H9 (cell line): Measurements from ENCODE around the gene OXCT1. TPM values are rescaled to one million over a fixed set of nuclear protein-coding genes. Genes with fewer than 3 reads are reported as not detected.

Experiments used
- DNase-seq: peaks from one replicate; pipeline ENCODE4 v3.0.0-alpha.2; 2017
- H2AFZ ChIP-seq: one replicate; pipeline ENCODE4 v1.6.1; 2013; ENCODE audit warnings: mild to moderate bottlenecking, low read length, control low read depth, moderate library complexity
- H2AK5ac ChIP-seq: 2 replicates; pipeline ENCODE4 v1.6.1; 2013; ENCODE audit warnings: low read length, control low read depth, mixed read lengths; ENCODE audit not compliant: insufficient read length
- H2BK120ac ChIP-seq: one replicate; pipeline ENCODE4 v1.6.1; 2013; ENCODE audit warnings: low read depth, mild to moderate bottlenecking, low read length, control low read depth, inconsistent platforms; ENCODE audit not compliant: poor library complexity, severe bottlenecking
- H2BK12ac ChIP-seq: 2 replicates; pipeline ENCODE4 v1.6.1; 2013; ENCODE audit warnings: low read length, control low read depth, mixed read lengths, low read depth; ENCODE audit not compliant: insufficient read length
- H2BK15ac ChIP-seq: 2 replicates; pipeline ENCODE4 v1.6.1; 2013; ENCODE audit warnings: low read depth, low read length, control low read depth
- H2BK20ac ChIP-seq: one replicate; pipeline ENCODE4 v1.6.1; 2013; ENCODE audit warnings: low read depth, mild to moderate bottlenecking, low read length, control low read depth, inconsistent platforms; ENCODE audit not compliant: poor library complexity, severe bottlenecking
- H2BK5ac ChIP-seq: 2 replicates; pipeline ENCODE4 v1.6.1; 2013; ENCODE audit warnings: low read length, control low read depth, mixed read lengths; ENCODE audit not compliant: insufficient read length
- H3K14ac ChIP-seq: 2 replicates; pipeline ENCODE4 v1.6.1; 2013; ENCODE audit warnings: low read length, control low read depth; ENCODE audit not compliant: insufficient read depth
- H3K18ac ChIP-seq: 2 replicates; pipeline ENCODE4 v1.6.1; 2013; ENCODE audit warnings: low read depth, mild to moderate bottlenecking, mixed read lengths, low read length, control low read depth; ENCODE audit not compliant: insufficient read length
- H3K23ac ChIP-seq: 2 replicates; pipeline ENCODE4 v1.6.1; 2013; ENCODE audit warnings: low read length, control low read depth, mixed read lengths, low read depth; ENCODE audit not compliant: insufficient read length
- H3K23me2 ChIP-seq: 2 replicates; pipeline ENCODE4 v1.6.1; 2013; ENCODE audit warnings: low read depth, mild to moderate bottlenecking, mixed read lengths, low read length, control low read depth; ENCODE audit not compliant: insufficient read length, poor library complexity, severe bottlenecking
- H3K27ac ChIP-seq: 2 replicates; pipeline ENCODE4 v1.5.1; 2013; ENCODE audit warnings: low read length, control low read depth, mixed read lengths, low read depth; ENCODE audit not compliant: insufficient read length
- H3K27me3 ChIP-seq: 2 replicates; pipeline ENCODE4 v1.6.1; 2013; ENCODE audit warnings: low read length, control low read depth, inconsistent platforms; ENCODE audit not compliant: insufficient read depth
- H3K4ac ChIP-seq: 2 replicates; pipeline ENCODE4 v1.6.1; 2013; ENCODE audit warnings: low read depth, mild to moderate bottlenecking, control low read depth, inconsistent platforms, low read length, moderate library complexity
- H3K4me1 ChIP-seq: 2 replicates; pipeline ENCODE4 v1.6.1; 2013; ENCODE audit warnings: low read length, control low read depth, inconsistent platforms; ENCODE audit not compliant: insufficient read depth
- H3K4me2 ChIP-seq: 2 replicates; pipeline ENCODE4 v1.6.1; 2013; ENCODE audit warnings: low read length, control low read depth, mixed read lengths; ENCODE audit not compliant: insufficient read length, insufficient read depth
- H3K56ac ChIP-seq: 2 replicates; pipeline ENCODE4 v1.6.1; 2013; ENCODE audit warnings: low read depth, mild to moderate bottlenecking, mixed read lengths, low read length, control low read depth; ENCODE audit not compliant: insufficient read length
- H3K79me1 ChIP-seq: 2 replicates; pipeline ENCODE4 v1.6.1; 2013; ENCODE audit warnings: low read depth, mild to moderate bottlenecking, moderate library complexity, low read length, control low read depth, inconsistent platforms; ENCODE audit not compliant: insufficient read depth, poor library complexity, severe bottlenecking
- H3K79me2 ChIP-seq: 2 replicates; pipeline ENCODE4 v1.6.1; 2013; ENCODE audit warnings: low read length, control low read depth, inconsistent platforms; ENCODE audit not compliant: insufficient read depth
- H3K9ac ChIP-seq: 2 replicates; pipeline ENCODE4 v1.6.1; 2013; ENCODE audit warnings: low read length, control low read depth, mixed read lengths; ENCODE audit not compliant: insufficient read length; ENCODE audit errors: extremely low read depth
- H3K9me3 ChIP-seq: one replicate; pipeline ENCODE4 v1.6.1; 2013; ENCODE audit warnings: low read depth, low read length, inconsistent platforms; ENCODE audit not compliant: control insufficient read depth
- H3T11ph ChIP-seq: one replicate; pipeline ENCODE4 v1.6.1; 2013; ENCODE audit warnings: mild to moderate bottlenecking, low read length, control low read depth, inconsistent platforms
- H4K20me1 ChIP-seq: one replicate; pipeline ENCODE4 v1.6.1; 2013; ENCODE audit not compliant: control insufficient read depth, insufficient read length, insufficient read depth
- H4K5ac ChIP-seq: 2 replicates; pipeline ENCODE4 v1.6.1; 2013; ENCODE audit warnings: low read depth, mild to moderate bottlenecking, mixed read lengths, low read length, control low read depth; ENCODE audit not compliant: insufficient read length
- H4K8ac ChIP-seq: replicated peaks from 2 replicates; pipeline ENCODE4 v1.6.1; 2013; ENCODE audit warnings: low read length, control low read depth, mixed read lengths, low read depth; ENCODE audit not compliant: insufficient read length
- H4K91ac ChIP-seq: 2 replicates; pipeline ENCODE4 v1.6.1; 2013; ENCODE audit warnings: low read depth, mild to moderate bottlenecking, moderate library complexity, mixed read lengths, low read length, control low read depth; ENCODE audit not compliant: insufficient read length
- H3K27ac Mint-ChIP-seq, 3 experiments: 2 replicates in 2 of 3; 3 replicates in 1 of 3; pipeline ENCODE4 v1.8.0; 2020 to 2021; ENCODE audit warnings: mixed read lengths in 3 of 3, mild to moderate bottlenecking in 1 of 3, moderate library complexity in 1 of 3
- H3K27me3 Mint-ChIP-seq: 2 replicates; pipeline ENCODE4 v1.8.0; 2021; ENCODE audit warnings: low read depth, mild to moderate bottlenecking, moderate library complexity, mixed read lengths
- H3K36me3 Mint-ChIP-seq, 3 experiments: 2 replicates in 2 of 3; 3 replicates in 1 of 3; pipeline ENCODE4 v1.8.0; 2020 to 2021; ENCODE audit warnings: low read depth in 3 of 3, mixed read lengths in 3 of 3; ENCODE audit not compliant: insufficient read depth in 1 of 3
- H3K4me1 Mint-ChIP-seq, 2 experiments: 2 replicates each; pipeline ENCODE4 v1.8.0; 2020; ENCODE audit warnings: mixed read lengths in 2 of 2
- H3K4me3 Mint-ChIP-seq, 2 experiments: 2 replicates in 1 of 2; 3 replicates in 1 of 2; pipeline ENCODE4 v1.8.0; 2020 to 2021; ENCODE audit warnings: mild to moderate bottlenecking in 2 of 2, mixed read lengths in 2 of 2, moderate library complexity in 1 of 2
- H3K9me3 Mint-ChIP-seq, 2 experiments: 2 replicates in 1 of 2; 3 replicates in 1 of 2; pipeline ENCODE4 v1.8.0; 2020; ENCODE audit warnings: mild to moderate bottlenecking in 2 of 2, mixed read lengths in 2 of 2, moderate library complexity in 1 of 2
- WGBS: extraction: QIAGEN DNeasy Blood & Tissue Kit; methylation state at CpG from one replicate; pipeline ENCODE4 v1.1.7; 2013; ENCODE audit warnings: missing lambda C conversion rate, low lambda C conversion rate, mixed read lengths; ENCODE audit not compliant: insufficient read length; ENCODE audit errors: extremely low coverage; 5-methylcytosine and 5-hydroxymethylcytosine counted together
- total RNA-seq: library from RNA; stranded (reverse); gene quantifications from 2 replicates; pipeline ENCODE4 v1.2.1, GENCODE V29; 2021
- TF ChIP-seq, protein P1 (sequence below): fragments of 200-600 bp; sonication (generic); conservative IDR thresholded peaks from 3 replicates; pipeline ENCODE4 v1.8.0; 2021; ENCODE audit warnings: antibody characterized with exemption, mild to moderate bottlenecking

Gene OXCT1
- total RNA-seq, 1 experiment from 2014 or later, result 25.6 TPM

DNA sequence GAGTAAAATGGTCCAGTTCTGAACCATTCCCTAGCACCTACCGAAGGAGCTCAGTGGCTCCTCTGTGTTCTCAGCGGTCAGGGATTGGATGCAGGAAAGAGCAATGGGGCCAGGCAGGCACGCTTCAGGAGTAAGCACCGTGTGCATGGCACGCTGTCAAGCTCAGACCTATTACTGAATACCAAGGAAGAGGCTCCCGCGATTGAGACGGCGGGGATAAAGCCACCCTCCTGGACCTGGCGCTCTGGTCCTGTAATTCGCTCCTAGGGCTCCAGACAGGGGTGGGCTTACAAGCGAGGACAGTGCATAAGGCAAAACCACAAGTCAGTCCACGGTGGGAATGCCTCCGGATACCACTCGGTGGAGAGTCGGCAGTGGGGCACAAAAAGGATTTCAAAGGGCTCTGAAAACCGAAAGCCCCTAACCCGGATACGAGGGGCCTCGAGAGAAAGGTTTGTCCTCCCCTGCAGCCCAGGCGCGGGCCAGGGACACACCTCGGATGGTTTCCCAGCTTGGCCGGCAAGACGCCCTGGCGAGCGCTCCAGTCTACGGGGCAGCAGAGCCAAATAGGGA lies 988 bp downstream of the OXCT1 start:
- Histone ChIP-seq H2BK20ac (no peak overlapping the region), H3K4me2 (peak overlapping the region; percentile 49), H2BK5ac (no peak overlapping the region), H4K20me1 (no peaks in the 10 kb centered on the region), H3K4me1 (no peaks in the 10 kb centered on the region), H3K14ac (peak overlapping the region; percentile 92; the same call in 1 of the 2 replicates), H3T11ph (no peak overlapping the region), H2AFZ (no peak overlapping the region), H2BK120ac (no peak overlapping the region), H3K18ac (peak overlapping the region; percentile 15), H3K79me2 (no peaks in the 10 kb centered on the region), H4K8ac (no peak overlapping the region), H3K4ac (no peak overlapping the region), H3K79me1 (no peaks in the 10 kb centered on the region), H3K9me3 (no peaks in the 10 kb centered on the region), H3K56ac (no peak overlapping the region), H2BK12ac (no peak overlapping the region), H4K5ac (no peak overlapping the region), H4K91ac (no peak overlapping the region), H3K9ac (peak overlapping the region; percentile 69), H2AK5ac (no peak overlapping the region), H2BK15ac (no peak overlapping the region), H3K23me2 (peaks cover 11% of the 10 kb centered on the region), H3K23ac (no peak overlapping the region), H3K27me3 (peaks cover 5% of the 10 kb centered on the region; the same call in 1 of the 2 replicates), H3K27ac (no peak overlapping the region)
- TF ChIP-seq, protein P1, sequence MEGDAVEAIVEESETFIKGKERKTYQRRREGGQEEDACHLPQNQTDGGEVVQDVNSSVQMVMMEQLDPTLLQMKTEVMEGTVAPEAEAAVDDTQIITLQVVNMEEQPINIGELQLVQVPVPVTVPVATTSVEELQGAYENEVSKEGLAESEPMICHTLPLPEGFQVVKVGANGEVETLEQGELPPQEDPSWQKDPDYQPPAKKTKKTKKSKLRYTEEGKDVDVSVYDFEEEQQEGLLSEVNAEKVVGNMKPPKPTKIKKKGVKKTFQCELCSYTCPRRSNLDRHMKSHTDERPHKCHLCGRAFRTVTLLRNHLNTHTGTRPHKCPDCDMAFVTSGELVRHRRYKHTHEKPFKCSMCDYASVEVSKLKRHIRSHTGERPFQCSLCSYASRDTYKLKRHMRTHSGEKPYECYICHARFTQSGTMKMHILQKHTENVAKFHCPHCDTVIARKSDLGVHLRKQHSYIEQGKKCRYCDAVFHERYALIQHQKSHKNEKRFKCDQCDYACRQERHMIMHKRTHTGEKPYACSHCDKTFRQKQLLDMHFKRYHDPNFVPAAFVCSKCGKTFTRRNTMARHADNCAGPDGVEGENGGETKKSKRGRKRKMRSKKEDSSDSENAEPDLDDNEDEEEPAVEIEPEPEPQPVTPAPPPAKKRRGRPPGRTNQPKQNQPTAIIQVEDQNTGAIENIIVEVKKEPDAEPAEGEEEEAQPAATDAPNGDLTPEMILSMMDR, result no peak
- peaks cover 10 to 11% of the 10 kb centered on the region in 2 experiments for H3K4me1 Mint-ChIP-seq
- no peaks in the 10 kb centered on the region for H3K9me3 Mint-ChIP-seq
- peak overlapping the region in 1 of 3 experiments; percentile 48; a peak in 1 of 7 replicates for H3K27ac Mint-ChIP-seq
- peaks cover 0 to 2% (median 0%) of the 10 kb centered on the region in 3 experiments; a peak in 3 of 7 replicates for H3K36me3 Mint-ChIP-seq
- peak overlapping the region; percentile 80 to 90 for H3K4me3 Mint-ChIP-seq
- WGBS, result no CpG with 5 or more reads among the region's 28 CpGs
- DNase-seq, result peak; percentile 44
- H3K27me3 Mint-ChIP-seq, result peaks cover 26% of the 10 kb centered on the region
